GM21423 (cell line): ENCODE results near the gene ANKRD23.
"Not testable (repeated sequence)": the region's sequence is repeated elsewhere in the genome, so short reads cannot be mapped to it uniquely, and the experiment has no call there.

Experiments
- ATAC-seq: cut with Tn5 transposase; IDR thresholded peaks from one replicate; pipeline ENCODE4 v1.9.1; 2021; ENCODE audit warnings: mild to moderate bottlenecking, moderate library complexity; ENCODE audit not compliant: unreplicated experiment

Gene ANKRD23

GRCh38 chr2:96864343-96865091 lies 20.7 kb upstream of the ANKRD23 start:
- no peak for ATAC-seq

- ATAC-seq = no peak
These were observed 19.9 kb upstream of the ANKRD23 start for GRCh38 chr2:96863575-96864342.

- not testable (repeated sequence) for ATAC-seq
These were observed 19.2 kb upstream of the ANKRD23 start for GRCh38 chr2:96863056-96863455.

GRCh38 chr2:96861074-96861473 lies 17.3 kb upstream of the ANKRD23 start:
- no peak for ATAC-seq

- ATAC-seq = no peak
These were observed 16.5 kb upstream of the ANKRD23 start for GRCh38 chr2:96860065-96861029.

- ATAC-seq = no peak
These were observed 15.9 kb upstream of the ANKRD23 start for GRCh38 chr2:96859681-96860064.

- no peak for ATAC-seq
These were observed 15.4 kb upstream of the ANKRD23 start for GRCh38 chr2:96859099-96859649.

- ATAC-seq = peak; percentile 89
These were observed 14.0 kb upstream of the ANKRD23 start, which contains the start of gene ANKRD39 for GRCh38 chr2:96857667-96858372. ANKRD39 (minus strand) TSS chr2:96858016; CDS start chr2:96857987, 29 bp downstream.

- no peak for ATAC-seq
These were observed 13.2 kb upstream of the ANKRD23 start for GRCh38 chr2:96856776-96857666.

- no peak for ATAC-seq
These were observed 9.5 kb upstream of the ANKRD23 start for GRCh38 chr2:96853321-96853720.

GRCh38 chr2:96852667-96853066 lies 8.8 kb upstream of the ANKRD23 start:
- ATAC-seq = no peak

- no peak for ATAC-seq
These were observed 4.4 kb upstream of the ANKRD23 start for GRCh38 chr2:96848264-96848663.

GRCh38 chr2:96847586-96847985 lies 3.8 kb upstream of the ANKRD23 start:
- no peak for ATAC-seq

GRCh38 chr2:96846825-96847224 lies 3.0 kb upstream of the ANKRD23 start:
- ATAC-seq = no peak

GRCh38 chr2:96844405-96844808 lies 586 bp upstream of the ANKRD23 start:
- ATAC-seq = no peak

- no peak for ATAC-seq
These were observed 1.2 kb downstream of the ANKRD23 start for GRCh38 chr2:96842600-96842999.

GRCh38 chr2:96841701-96842495 lies 1.9 kb downstream of the ANKRD23 start:
- ATAC-seq = no peak
